Measurements from ENCODE around the gene CCDC137.
A peak's percentile ranks its signal among the peaks of the same experiment; 100 is the strongest.

Gene CCDC137

DNA sequence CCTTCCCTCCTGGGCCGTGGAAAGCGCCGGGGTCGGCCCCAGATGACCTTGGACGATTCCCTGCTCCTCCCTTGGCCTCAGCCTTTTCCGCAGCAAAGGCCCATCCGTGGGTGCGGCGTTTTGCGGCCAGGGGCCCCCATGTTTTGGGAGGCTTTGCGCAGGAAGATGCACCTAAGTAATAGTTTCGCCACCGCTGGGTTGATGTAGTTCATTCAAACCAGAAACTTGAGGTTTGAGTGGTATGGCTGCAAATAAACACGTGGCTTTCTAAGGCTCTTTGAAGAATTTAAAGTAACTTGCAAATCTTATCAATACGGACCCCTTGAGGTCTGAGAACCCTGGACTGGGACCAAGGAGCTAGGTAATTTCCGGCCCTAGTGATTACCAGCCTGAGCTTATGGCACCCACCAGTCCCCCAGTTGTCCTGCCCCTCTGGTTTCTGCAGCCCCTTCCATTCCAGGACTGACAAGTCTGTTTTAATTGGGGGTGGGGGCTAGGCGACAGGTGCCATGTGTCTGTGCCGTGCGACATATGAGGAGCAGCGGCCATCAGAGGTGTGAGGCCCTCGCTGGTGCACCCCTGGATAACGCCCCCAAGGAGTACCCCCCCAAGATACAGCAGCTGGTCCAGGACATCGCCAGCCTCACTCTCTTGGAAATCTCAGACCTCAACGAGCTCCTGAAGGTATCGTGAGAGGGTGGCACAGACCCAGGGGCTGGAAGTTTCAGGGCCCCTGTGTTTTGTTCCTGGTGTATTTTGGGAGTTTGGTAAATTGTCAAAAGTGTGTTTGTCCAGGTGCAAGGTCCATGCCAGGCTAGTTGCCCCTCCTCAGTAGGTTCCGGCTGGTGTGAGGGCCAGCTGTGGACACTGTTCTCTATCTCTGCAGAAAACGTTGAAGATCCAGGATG, 37.5 kb downstream of the CCDC137 start:
- no peak for DNase-seq

DNA sequence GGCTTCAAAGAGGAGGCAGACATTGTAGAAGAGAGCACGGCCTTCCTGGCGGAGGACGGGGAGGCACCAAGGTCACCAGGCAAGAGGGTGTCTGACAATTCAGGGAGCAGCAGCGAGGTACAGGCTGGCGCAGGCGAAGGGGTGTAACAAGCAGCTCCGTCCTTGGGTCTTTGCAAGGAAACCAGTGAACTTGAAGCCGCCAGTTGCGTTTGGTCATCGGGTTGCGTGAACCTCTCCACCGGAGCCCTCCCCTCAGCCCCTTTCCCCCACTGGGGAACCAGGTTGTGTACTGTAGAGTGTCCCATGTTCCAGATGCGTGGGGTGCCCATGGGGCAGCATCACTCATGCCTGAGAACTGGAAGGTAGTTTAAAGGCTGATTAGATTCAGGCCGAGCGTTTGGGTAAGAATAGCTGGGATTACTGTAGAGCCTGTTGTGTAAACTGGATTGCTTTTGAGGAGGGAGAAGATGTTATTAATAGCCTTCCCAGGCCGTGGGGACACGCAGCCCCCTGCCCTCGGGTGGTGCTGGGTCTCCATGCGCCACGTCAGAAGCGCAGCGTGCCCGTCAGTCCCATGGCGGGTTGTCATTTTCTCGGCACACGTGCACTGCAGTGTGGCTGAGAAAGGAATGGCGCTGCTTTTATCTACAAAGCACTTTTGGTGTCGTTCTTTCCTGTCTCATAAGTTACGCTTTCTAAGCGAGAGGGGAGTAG, 39.1 kb downstream of the CCDC137 start:
- no peak for DNase-seq

GRCh38 chr17:81706232-81706611, 39.7 kb downstream of the CCDC137 start:
- no peak for DNase-seq

- DNase-seq = no peak
Measured at GRCh38 chr17:81706757-81707624, 40.5 kb downstream of the CCDC137 start.

DNA sequence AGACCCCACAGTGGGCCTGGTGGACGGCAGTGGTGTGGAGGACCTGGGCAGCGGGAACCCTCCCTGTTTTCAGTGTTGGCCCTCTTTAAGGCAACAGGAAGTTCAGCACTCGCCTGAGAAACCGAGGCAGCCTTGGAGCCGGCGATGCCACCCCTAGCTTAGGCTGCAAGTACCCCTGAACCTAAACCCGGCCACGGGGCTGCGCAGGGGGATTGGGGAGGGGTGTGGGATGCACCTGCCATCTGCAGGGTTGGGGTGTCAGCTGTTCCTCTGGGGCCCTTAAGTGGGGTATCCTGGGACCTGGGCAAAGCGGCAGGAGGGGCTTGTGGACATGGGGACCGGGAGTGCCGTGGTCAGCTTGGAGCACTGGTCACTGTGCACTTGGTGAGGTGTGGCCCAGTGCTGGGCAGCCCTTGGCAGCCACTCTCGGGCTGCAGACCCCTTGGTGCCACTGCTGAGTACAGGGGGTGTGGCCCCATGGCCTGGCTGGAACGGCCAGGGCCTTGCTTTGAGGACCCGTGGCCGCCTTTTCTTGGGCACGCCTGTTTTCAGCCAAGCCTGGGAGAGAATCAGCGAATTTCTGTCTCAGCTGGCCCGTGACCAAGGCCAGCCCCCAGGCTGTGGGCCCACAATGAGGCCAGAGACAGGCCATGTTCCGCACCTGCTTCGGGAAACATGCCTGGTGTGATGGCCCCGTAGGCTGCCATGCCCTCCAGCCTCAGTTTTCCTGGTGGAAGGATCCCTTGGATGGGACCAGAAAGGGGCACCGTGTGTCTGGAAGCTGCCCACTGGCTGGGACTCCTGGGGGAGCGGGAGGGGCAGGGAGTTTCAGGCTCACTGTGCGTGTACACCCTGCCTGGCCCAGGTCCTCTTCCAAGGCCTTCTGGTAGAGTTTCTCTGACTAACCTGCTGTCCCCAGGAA, 41.4 kb downstream of the CCDC137 start:
- no peak for DNase-seq

DNA sequence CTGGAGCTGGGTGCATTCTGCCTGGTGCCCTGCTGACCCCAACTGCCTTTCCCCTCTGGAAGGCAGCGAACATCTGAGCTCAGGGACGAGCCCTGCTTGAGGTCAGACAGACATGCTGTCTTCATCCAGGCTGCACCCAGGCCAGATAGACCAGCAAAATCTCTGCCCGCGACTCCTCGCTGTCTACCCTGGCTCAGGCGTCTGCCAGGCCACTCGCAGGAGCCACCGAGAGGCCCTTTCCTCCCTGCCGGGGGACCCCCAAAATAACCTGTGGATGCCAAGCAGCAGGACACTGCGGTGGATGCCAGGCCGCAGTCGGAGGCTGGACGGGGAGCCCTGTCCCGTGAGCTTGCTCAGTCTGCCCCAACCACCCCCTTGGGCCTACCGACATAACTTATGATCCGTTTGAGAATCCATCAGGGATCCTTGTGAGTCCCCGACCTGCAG, 42.2 kb downstream of the CCDC137 start:
- DNase-seq = no peak

- peak; percentile 5 for DNase-seq
Measured at GRCh38 chr17:81710514-81711308, 44.2 kb downstream of the CCDC137 start.

DNA sequence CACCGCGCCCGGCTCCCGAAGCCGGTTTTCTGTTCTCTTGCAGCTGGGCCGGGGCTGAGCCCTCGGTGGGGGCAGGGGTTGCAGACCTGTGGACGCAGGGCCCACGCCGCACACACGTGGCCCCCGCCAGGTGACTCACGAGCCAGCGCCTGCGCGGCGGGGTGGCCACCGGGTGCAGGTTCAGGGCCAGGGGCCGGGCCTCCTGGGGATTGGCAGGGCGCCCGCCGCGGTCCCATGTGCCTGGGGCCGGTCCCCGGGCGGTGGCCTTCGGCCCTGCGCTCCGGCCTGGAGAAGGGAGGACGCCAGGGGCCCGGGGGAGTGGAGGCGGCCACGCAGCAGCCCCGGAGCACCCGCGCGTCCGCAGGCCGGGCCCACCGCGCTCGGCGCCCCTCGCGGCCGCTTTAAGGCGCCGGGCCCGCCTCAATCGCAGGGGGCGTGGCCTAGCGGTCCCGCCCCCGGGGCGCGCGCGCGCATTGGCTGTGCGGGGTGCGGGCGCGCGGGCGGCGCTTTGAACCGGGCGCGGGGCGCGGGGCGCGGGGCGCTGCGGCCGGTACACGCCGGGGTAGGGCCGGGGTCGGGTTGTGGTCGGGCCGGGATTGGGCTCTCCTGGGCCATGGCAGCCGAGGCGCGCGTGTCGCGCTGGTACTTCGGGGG, 45.4 kb downstream of the CCDC137 start, which contains the start of gene SLC25A10:
TSS of gene SLC25A10 (plus strand) at position 471 of the 654 bp plus-strand sequence. CDS start at position 614, 143 bp downstream.
- peak; percentile 14 for DNase-seq

GRCh38 chr17:81712468-81713003, 46.0 kb downstream of the CCDC137 start:
- peak; percentile 1 for DNase-seq

GRCh38 chr17:81713004-81713555, 46.5 kb downstream of the CCDC137 start:
- no peak for DNase-seq

- DNase-seq = no peak
Measured at GRCh38 chr17:81713556-81714411, 47.2 kb downstream of the CCDC137 start.

- no peak for DNase-seq
Measured at GRCh38 chr17:81714412-81715106, 48.0 kb downstream of the CCDC137 start.

DNA sequence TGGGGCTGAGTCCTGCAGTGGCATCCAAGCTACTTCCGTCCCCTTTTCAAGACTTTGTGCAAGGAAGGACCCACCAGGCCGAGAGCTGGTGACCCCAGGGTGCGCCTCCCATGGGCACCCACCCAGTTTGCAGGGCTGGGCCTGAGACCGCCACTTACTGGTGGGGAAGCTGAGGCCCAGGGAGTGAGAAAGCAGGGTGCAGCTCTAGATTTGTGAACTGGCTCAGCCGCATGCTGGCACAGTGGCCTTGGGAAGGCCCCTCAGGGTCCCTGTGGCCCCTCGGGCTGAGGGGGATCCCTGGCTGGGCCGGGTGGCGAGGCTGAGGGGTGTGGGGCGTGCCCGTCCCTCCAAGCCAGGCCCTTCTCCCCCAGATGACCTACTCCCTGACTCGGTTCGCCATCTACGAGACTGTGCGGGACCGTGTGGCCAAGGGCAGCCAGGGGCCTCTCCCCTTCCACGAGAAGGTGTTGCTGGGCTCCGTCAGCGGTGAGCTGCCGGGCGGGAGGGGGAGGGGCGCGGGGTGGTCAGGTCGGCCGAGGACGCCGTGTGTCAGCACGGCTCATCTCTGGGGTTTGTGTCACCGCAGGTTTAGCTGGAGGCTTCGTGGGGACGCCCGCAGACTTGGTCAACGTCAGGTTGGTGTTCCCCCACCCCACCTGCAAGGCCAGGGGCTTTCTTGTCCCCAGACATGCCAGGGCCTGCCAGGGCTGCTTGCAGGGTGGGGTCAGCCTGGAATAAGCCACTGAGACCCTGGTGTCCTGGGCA, 48.8 kb downstream of the CCDC137 start:
- DNase-seq = no peak

- no peak for DNase-seq
Measured at GRCh38 chr17:81715872-81716673, 49.5 kb downstream of the CCDC137 start.

DNA sequence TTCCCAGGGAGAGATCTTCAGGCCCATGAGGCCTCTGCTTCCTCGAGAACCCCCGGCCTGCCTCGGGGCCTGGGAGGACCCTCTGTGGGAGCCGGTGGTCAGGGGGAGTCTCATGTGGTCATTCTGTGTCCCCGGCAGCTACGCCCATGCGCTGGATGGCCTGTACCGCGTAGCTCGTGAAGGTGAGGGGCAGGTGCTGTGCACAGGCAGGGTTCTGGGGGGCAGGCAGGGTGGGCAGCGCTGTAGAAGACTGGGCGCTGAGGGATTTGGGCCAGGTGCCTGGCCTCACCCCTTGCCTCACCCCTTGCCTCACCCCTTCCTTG, 50.1 kb downstream of the CCDC137 start:
- no peak for DNase-seq

- DNase-seq = no peak
Measured at GRCh38 chr17:81717049-81717765, 50.7 kb downstream of the CCDC137 start.
